ENCODE results near the gene FCGR1A.
A peak's percentile ranks its signal among the peaks of the same experiment; 100 is the strongest.
"Not testable (repeated sequence)": the region's sequence is repeated elsewhere in the genome, so short reads cannot be mapped to it uniquely, and the experiment has no call there.

FCGR1A gene

DNA sequence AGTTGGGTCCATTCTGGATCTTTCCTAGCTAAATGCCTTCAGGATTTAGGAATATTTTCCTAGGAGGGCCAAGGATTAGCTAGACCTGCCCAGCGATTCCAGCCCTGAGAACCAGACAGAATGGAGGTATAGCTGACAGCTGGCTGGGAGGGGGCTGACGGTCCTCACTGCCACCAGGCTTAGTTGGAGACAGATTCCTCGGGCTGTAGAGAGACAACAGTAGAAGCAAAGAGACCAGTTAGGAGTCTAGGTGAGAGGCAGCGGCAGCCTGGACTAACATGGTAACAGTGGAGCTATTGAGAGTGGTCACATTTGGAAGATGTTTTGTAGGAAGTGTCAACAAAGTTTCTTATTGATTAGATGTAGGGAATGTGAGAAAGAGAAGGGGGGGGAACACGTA is 11.4 kb downstream of the FCGR1A start:
- H3K9ac ChIP-seq (ENCODE audit: low read length); H3K4me2 ChIP-seq (ENCODE audit: low read length); H3K4me3 ChIP-seq (ENCODE audit: low read depth, low read length, poor library complexity, severe bottlenecking); H4K20me1 ChIP-seq (ENCODE audit: insufficient read depth, low read length); H3K9me2 ChIP-seq (ENCODE audit: low read depth, low read length); H3K79me2 ChIP-seq (ENCODE audit: insufficient read depth, low read length); H3K9me3 ChIP-seq (ENCODE audit: low read length); H3K36me3 ChIP-seq (ENCODE audit: insufficient read depth, low read length); H3K27me3 ChIP-seq (ENCODE audit: insufficient read depth, low read length); H2AFZ ChIP-seq (ENCODE audit: low read length); H3K27ac ChIP-seq (ENCODE audit: low read depth, low read length, poor library complexity, severe bottlenecking); H3K4me1 ChIP-seq (ENCODE audit: insufficient read depth, low read length, severe bottlenecking); H3F3A ChIP-seq (ENCODE audit: insufficient read depth, low read length): not testable (repeated sequence)

DNA sequence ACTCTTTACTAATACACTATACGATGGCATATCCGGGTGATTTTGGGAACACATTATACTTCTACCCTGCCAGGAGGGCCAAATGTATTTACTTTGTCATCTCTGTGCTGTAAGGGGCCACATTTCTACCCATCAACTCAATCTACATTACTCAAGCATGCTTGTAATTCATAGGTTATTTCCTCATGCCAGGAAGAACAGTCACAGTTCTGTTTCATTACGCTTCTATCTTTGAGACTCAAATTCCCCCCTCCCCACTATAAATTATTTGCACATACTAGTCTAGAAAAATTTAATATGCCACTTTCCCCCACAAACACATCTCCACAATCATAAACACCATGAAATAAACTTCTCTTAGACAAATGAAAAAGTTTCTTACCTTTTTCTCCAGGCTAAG is 19.1 kb downstream of the FCGR1A start:
- H2AFZ ChIP-seq (ENCODE audit: low read length); H3K9me2 ChIP-seq (ENCODE audit: low read depth, low read length); H3K27me3 ChIP-seq (ENCODE audit: insufficient read depth, low read length); H3K79me2 ChIP-seq (ENCODE audit: insufficient read depth, low read length); H3K9ac ChIP-seq (ENCODE audit: low read length); H4K20me1 ChIP-seq (ENCODE audit: insufficient read depth, low read length); H3K9me3 ChIP-seq (ENCODE audit: low read length); H3K27ac ChIP-seq (ENCODE audit: low read depth, low read length, poor library complexity, severe bottlenecking); H3K4me2 ChIP-seq (ENCODE audit: low read length); H3K4me3 ChIP-seq (ENCODE audit: low read depth, low read length, poor library complexity, severe bottlenecking); H3K36me3 ChIP-seq (ENCODE audit: insufficient read depth, low read length); H3F3A ChIP-seq (ENCODE audit: insufficient read depth, low read length); H3K4me1 ChIP-seq (ENCODE audit: insufficient read depth, low read length, severe bottlenecking): not testable (repeated sequence)

DNA sequence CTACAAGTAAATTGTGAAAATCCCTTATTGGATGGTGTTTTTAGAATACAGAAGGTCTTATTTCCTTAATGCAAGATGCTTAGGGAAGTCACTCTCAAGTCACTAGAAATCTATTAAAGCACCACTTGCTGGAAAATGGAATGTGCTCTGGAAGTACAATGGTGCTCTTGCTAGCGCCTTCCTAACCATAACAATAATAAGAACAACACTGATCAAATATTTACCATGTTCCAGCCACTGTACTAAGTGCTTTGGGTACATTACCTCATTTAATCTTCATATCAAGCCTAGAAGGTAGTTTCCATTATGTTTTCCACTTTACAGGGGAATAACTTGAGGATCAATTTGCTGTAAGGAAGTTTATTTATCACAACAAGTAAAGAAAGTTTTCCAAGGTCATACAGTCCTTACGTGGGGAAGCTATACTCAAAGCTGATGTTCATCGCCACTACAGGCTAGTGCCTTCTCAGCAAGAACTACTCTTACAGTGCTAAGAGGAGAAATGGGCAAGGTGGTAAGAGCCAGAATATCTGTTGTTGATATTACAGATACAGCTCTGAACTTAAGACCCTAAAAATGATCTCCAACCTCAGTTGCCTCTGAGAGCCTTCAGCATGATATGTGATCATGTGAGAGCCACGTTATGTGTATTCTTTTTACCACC is 22.1 kb downstream of the FCGR1A start:
- not testable (repeated sequence) for H3K27me3 ChIP-seq (ENCODE audit: insufficient read depth, low read length); H4K20me1 ChIP-seq (ENCODE audit: insufficient read depth, low read length); H3K4me3 ChIP-seq (ENCODE audit: low read depth, low read length, poor library complexity, severe bottlenecking); H3K27ac ChIP-seq (ENCODE audit: low read depth, low read length, poor library complexity, severe bottlenecking); H3K9me2 ChIP-seq (ENCODE audit: low read depth, low read length); H3K4me1 ChIP-seq (ENCODE audit: insufficient read depth, low read length, severe bottlenecking); H3K79me2 ChIP-seq (ENCODE audit: insufficient read depth, low read length); H3K9me3 ChIP-seq (ENCODE audit: low read length); H3F3A ChIP-seq (ENCODE audit: insufficient read depth, low read length); H3K4me2 ChIP-seq (ENCODE audit: low read length); H3K9ac ChIP-seq (ENCODE audit: low read length); H3K36me3 ChIP-seq (ENCODE audit: insufficient read depth, low read length); H2AFZ ChIP-seq (ENCODE audit: low read length)

DNA sequence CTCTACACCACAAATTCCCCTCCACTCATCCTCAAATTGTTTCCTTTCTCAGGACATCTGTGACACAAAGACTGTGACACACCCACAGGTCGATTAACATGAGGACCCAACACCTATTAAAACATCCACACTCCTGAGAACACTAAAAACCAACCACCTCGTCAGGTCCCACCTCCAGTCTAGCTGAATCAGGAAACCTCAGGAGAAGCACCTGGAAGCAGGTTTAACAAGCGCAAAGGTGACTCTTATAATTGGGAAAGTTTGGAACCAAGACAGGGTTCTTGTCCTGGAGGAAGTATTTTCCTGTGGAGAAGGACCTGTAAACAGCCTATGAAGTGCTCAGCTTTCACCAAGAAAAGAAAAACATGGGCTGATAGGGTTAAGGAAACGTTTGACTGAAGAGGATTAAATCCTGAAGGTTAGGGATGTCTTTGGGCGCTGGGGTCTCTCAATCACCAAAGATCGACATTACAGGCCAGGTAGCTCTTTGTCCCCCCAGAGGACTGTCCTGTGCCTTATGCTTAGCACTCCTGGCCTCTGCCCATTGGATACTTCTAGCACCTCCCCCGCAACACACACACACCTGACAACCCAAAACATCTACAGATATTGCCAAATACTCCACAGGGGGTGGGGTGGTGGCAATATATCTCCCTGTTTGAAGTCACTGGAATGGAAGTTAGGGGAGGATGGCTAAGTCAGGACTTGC is 28.4 kb downstream of the FCGR1A start:
- not testable (repeated sequence) for H2AFZ ChIP-seq (ENCODE audit: low read length); H3K4me1 ChIP-seq (ENCODE audit: insufficient read depth, low read length, severe bottlenecking); H4K20me1 ChIP-seq (ENCODE audit: insufficient read depth, low read length); H3K9me3 ChIP-seq (ENCODE audit: low read length); H3K9me2 ChIP-seq (ENCODE audit: low read depth, low read length); H3K27me3 ChIP-seq (ENCODE audit: insufficient read depth, low read length); H3K79me2 ChIP-seq (ENCODE audit: insufficient read depth, low read length); H3F3A ChIP-seq (ENCODE audit: insufficient read depth, low read length); H3K36me3 ChIP-seq (ENCODE audit: insufficient read depth, low read length)
- Histone ChIP-seq H3K27ac (ENCODE audit: low read depth, low read length, poor library complexity, severe bottlenecking) (peak overlapping the region; percentile 86), H3K9ac (ENCODE audit: low read length) (peak overlapping the region; percentile 63; the same call in 1 of the 2 replicates), H3K4me3 (ENCODE audit: low read depth, low read length, poor library complexity, severe bottlenecking) (peak overlapping the region; percentile 60), H3K4me2 (ENCODE audit: low read length) (peak overlapping the region; percentile 70)

DNA sequence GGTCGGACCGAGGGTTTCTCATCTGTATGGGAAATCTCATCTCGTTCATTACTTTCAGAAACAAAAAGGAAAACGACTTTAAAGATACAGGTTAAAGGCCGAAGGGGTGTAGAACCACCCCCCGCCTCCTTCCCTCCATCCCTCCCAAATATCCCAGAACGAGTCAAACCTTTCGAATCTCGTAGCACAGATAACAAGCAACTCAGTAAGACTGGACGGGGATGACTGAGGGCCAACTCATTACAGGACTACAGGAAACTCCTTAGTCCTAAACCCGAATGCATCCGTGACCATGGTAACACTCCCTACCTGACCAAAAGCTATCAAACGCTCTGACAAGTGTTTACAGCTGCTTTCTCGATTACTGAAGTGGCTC is 29.0 kb downstream of the FCGR1A start:
- peak overlapping the region; percentile 63 for H3K9ac ChIP-seq (ENCODE audit: low read length)
- not testable (repeated sequence) for H3K27me3 ChIP-seq (ENCODE audit: insufficient read depth, low read length); H3K9me2 ChIP-seq (ENCODE audit: low read depth, low read length); H2AFZ ChIP-seq (ENCODE audit: low read length); H4K20me1 ChIP-seq (ENCODE audit: insufficient read depth, low read length); H3K79me2 ChIP-seq (ENCODE audit: insufficient read depth, low read length); H3K36me3 ChIP-seq (ENCODE audit: insufficient read depth, low read length); H3K9me3 ChIP-seq (ENCODE audit: low read length); H3K4me1 ChIP-seq (ENCODE audit: insufficient read depth, low read length, severe bottlenecking); H3F3A ChIP-seq (ENCODE audit: insufficient read depth, low read length)
- H3K4me2 ChIP-seq (ENCODE audit: low read length), result peak overlapping the region; percentile 70
- H3K4me3 ChIP-seq (ENCODE audit: low read depth, low read length, poor library complexity, severe bottlenecking), result peak overlapping the region; percentile 60
- H3K27ac ChIP-seq (ENCODE audit: low read depth, low read length, poor library complexity, severe bottlenecking), result peak overlapping the region; percentile 86

DNA sequence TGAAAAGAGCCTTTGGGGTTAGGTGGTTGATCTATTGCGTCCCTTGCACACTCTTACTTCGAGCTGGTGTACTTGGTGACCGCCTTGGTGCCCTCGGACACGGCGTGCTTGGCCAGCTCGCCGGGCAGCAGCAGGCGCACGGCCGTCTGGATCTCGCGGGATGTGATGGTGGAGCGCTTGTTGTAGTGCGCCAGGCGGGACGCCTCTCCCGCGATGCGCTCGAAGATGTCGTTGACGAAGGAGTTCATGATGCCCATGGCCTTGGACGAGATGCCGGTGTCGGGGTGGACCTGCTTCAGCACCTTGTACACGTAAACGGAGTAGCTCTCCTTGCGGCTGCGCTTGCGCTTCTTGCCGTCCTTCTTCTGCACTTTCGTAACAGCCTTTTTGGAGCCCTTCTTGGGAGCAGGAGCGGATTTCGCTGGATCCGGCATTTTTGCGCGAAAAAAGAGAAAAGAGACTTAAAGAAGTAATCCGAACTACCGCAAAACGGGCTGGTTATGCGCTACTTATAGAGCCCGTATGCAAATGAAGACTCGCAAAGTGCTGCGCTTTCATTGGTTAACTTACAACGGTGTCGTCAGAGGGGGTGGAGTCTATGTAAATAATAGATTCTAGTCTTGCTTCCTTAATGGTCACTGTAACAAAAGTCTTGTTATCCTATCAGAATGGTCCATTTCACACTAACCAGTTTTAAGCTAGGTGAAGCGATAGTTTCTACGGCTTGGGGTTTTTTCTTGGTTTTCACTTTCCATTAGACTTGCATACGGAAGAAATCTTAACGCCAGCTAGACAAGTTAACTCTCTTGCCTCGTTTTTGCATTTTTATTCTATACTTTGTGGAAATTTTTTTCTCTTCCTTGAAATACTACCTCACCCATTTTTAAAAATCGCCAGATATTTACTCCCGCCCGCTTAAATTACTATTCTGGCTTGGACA is 29.7 kb downstream of the FCGR1A start:
- not testable (repeated sequence) for H3K79me2 ChIP-seq (ENCODE audit: insufficient read depth, low read length); H4K20me1 ChIP-seq (ENCODE audit: insufficient read depth, low read length); H3K27me3 ChIP-seq (ENCODE audit: insufficient read depth, low read length); H3K36me3 ChIP-seq (ENCODE audit: insufficient read depth, low read length); H3K9me2 ChIP-seq (ENCODE audit: low read depth, low read length); H3K9me3 ChIP-seq (ENCODE audit: low read length); H3K4me1 ChIP-seq (ENCODE audit: insufficient read depth, low read length, severe bottlenecking); H3F3A ChIP-seq (ENCODE audit: insufficient read depth, low read length); H2AFZ ChIP-seq (ENCODE audit: low read length)
- Histone ChIP-seq H3K4me3 (ENCODE audit: low read depth, low read length, poor library complexity, severe bottlenecking) (peak overlapping the region; percentile 63), H3K9ac (ENCODE audit: low read length) (peak overlapping the region; percentile 75), H3K27ac (ENCODE audit: low read depth, low read length, poor library complexity, severe bottlenecking) (peak overlapping the region; percentile 93), H3K4me2 (ENCODE audit: low read length) (peak overlapping the region; percentile 70; the same call in 1 of the 2 replicates)

DNA sequence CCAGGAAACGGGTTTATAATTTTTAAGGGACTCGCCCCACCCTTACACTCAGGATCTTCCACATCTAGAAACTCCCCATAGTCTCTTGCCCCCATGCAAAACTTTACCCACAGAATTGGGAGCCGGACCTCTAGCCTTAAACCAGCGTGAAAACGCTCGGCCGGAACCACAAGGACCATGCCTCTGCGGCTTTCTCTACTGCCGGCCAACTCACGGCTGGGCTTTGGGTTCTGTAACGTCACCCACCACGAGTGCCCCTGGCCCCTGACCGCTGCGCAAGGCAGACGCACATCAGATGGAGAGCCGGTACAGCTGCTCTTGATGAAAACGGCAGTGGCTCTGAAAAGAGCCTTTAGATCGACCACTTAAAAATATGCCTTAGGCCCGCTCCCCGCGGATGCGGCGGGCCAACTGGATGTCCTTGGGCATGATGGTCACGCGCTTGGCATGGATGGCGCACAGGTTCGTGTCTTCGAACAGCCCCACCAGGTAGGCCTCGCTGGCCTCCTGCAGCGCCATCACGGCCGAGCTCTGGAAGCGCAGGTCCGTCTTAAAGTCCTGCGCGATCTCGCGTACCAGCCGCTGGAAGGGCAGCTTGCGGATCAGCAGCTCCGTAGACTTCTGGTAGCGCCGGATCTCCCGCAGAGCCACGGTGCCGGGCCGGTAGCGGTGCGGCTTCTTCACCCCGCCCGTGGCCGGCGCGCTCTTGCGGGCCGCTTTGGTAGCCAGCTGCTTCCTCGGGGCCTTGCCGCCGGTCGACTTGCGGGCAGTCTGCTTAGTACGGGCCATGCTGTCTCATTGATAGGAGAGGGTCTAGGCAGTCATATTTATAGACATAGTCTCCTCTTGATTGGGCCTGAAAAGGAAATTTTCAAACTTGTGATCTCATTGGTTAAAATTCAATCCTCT is 30.7 kb downstream of the FCGR1A start:
- H3K9ac ChIP-seq (ENCODE audit: low read length), result peak overlapping the region; percentile 75
- H3K4me2 ChIP-seq (ENCODE audit: low read length), result peak overlapping the region; percentile 39

More for the DNA sequence above, 30.7 kb downstream of the FCGR1A start:
- not testable (repeated sequence) for H3K27me3 ChIP-seq (ENCODE audit: insufficient read depth, low read length); H3F3A ChIP-seq (ENCODE audit: insufficient read depth, low read length); H3K79me2 ChIP-seq (ENCODE audit: insufficient read depth, low read length); H2AFZ ChIP-seq (ENCODE audit: low read length); H3K4me1 ChIP-seq (ENCODE audit: insufficient read depth, low read length, severe bottlenecking); H4K20me1 ChIP-seq (ENCODE audit: insufficient read depth, low read length); H3K36me3 ChIP-seq (ENCODE audit: insufficient read depth, low read length); H3K9me2 ChIP-seq (ENCODE audit: low read depth, low read length); H3K9me3 ChIP-seq (ENCODE audit: low read length)
- Histone ChIP-seq H3K4me3 (ENCODE audit: low read depth, low read length, poor library complexity, severe bottlenecking) (peak overlapping the region; percentile 63), H3K27ac (ENCODE audit: low read depth, low read length, poor library complexity, severe bottlenecking) (peak overlapping the region; percentile 93)
